ENCODE data around the gene PRTG.
"Not testable (repeated sequence)": the region's sequence is repeated elsewhere in the genome, so short reads cannot be mapped to it uniquely, and the experiment has no call there.

PRTG gene

DNA sequence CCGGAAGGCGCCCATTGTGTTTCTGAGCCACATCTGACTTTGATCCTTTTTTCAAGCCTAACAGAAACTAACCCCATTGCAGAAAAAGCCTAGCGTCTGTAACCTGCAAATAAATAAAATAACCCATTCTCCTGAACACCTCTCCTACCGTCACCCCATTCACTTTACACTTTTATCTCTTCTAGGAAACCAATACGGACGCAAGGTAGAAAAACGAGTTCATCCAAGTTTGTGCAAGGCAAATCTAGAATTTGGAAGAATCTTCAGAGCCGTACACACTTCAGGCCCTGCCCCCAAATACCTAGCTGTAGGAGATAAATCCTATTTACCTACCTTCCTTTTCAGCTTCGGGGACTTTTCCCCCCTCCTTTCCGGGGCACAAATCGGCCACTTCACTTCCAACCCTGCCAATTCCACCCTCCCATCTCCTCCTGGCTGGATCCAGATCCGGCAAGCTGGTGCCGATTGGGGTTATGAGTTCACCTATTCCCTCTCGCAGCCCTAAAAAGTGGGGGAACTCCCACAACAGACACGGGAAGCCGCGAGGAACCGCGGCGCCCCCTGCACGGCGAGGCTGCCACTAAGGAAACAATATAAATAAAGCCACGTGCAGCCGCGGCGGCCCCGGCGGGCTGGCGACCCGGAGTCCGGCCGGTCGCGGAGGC, 987 bp downstream of the PRTG start:
- no peak for DNase-seq

DNA sequence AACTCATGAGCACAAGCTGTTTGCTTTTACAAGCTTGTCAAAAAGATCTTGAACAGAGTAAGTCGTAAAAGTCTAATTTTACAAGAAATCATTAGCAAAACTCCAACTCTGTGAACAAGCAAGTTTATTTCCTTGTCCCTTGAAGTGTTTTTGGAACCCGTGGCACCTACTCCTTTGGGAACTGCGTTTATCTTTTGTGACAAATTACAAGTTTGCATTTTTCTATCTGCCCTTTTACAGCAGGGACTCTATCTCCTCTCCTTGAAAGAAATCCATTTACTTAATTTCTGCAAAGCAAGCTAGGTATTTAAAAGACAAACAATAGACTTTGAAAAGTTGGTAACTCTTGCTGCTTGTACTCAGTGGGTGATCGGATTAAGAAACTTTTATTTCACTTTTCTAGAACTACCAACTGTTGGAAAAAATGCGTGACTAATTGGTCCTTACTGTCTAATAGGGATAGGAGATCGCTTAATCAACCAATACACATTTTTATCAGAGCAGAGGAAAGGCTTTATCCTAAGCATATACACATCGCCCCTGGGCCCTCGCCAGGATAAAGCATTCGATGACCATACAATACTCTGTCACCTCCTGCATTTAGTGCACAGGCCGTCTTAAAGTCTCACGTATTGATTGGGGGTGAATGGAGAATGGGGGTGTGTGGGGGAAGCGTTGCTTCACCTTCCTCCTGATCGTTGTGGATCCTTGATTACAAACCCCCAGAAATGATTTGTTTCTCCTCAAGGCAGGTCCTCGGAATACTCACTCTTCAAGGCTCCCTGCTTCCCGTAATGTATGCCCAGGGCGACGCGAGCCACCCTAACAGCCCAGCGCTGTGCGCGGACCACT, 1.7 kb downstream of the PRTG start:
- no peak for DNase-seq

DNA sequence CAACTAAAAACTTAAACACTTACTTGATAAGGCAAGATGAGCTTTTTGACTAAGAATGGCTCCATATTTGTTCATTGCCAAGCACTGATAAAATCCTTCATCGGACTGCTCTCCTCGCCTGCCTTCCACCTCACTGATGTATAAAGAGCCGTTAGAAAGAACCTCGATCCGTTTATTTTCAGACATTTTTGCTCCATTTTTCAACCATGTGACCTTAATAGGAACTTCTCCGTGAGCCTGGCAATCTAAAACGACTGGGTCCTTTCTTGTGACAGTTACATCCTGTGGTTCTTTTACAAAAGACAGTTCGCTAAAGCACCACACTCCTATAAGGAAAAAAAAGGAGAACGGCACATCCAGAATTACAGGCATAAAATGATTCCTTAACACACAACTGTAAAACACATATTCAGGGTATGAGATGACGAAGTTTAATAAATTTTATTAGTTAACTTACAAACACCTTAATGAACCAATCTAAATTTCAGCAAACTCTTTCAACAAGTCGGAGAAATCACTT, 2.5 kb downstream of the PRTG start:
- no peak for DNase-seq

DNA sequence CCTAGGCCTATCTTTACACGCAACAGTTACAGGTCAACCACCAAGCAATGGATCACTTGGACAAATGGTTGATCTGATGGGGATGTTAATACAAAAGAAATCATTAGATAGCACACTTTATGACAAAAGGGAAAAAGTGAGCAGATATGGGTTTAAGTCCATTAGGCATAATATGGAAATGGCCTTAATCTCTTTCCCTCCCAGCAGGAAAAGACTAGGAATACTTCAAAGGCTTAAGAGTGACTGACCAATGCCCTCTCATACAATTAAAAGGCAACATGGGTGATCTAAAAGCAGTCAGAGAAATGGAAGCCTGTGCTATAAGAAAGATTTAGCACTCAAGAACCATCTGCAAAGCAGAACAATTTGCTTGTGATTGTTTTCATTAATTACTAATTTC, 3.3 kb downstream of the PRTG start:
- no peak for DNase-seq

DNA sequence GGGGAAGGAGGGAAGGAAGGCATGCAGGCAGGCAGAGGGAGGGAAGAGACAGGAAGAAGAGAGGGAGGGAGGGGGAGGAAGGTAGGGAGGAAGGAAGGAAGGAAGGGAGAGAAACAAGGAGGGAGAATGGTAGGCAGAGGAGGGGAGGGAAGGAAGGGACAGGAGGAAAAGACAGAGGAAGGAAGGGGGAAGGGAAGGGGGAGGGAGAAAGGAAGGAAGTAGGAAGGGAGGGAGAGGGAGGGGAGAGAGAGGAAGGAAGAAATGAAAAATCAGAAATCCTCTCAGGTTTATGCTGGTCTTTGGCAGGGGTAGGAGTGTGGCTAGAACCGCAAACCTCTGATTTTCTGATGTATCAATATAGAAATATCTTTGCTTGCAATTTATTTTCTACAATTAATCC, 4.2 kb downstream of the PRTG start:
- no peak for DNase-seq

DNA sequence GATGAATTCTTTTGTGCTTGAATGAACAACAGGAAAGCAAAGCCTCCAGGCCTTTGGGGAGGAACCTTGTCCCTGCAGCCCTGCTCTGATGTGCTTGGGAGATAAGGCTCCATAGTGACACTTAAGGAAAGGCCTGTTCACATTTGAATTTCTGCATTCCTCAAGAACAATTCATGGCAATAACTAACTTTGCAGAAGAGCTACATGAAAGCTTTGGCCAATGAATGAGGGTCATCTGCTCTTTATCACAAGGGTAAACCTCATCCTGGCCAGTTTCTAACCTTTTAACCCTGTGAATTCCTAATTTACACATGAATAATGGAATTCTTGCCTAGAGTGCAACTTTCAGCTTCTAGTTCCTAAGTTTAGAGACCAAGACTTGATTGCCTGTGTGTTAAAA, 5.6 kb downstream of the PRTG start:
- no peak for DNase-seq

DNA sequence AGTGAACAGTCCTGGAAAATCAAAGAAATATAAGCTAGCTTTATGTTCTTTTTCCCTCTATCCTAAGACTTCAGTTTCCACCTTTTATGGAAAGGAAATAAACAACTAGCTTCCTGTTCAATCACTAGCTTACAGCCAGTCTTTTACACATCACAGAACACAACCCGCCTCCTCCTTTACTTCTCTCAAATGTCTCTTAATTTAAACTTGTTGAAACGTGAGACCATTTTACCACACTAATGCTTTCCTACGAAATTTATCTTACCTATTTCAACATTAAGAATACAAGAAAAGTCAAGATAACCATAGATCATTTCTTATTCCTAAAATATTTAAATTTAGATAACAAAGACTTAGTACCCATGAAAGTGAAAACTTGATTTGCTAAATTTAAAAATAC, 6.2 kb downstream of the PRTG start:
- DNase-seq = no peak

DNA sequence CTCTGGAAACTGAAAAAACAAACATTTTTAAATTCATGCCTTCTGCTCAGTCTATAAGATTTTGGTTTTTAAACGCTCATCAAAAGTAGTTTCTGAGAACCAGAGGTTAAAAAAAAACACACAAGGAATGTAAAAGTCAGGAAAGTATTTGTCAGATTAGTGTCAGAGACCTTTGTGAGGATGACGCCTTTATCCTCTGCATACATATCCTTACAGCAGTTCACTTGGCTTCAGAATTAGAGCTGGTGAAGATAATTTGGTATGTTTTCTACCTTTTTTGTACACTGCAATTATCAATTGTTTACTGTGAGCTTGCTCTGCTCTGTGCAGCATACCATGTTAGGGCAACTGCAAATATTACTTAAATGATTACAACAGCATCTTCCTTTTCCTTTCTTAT, 8.3 kb downstream of the PRTG start:
- DNase-seq = no peak

DNA sequence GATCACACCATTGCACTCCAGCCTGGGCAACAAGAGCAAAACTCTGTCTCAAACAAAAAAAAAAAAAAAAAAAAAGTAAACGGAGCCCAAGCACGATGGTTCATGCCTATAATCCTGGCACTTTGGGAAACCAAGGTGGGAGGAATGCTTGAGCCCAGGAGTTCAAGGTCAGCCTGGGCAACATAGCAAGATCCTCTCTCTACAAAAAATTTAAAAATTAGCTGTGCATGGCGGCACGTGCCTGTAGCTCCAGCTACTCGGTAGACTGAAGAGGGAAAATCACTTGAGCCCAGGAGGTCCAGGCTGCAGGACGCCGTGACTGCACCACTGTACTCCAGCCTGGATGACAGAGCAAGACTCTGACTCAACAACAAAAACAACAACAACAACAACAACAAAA, 9.5 kb downstream of the PRTG start:
- DNase-seq = not testable (repeated sequence)

DNA sequence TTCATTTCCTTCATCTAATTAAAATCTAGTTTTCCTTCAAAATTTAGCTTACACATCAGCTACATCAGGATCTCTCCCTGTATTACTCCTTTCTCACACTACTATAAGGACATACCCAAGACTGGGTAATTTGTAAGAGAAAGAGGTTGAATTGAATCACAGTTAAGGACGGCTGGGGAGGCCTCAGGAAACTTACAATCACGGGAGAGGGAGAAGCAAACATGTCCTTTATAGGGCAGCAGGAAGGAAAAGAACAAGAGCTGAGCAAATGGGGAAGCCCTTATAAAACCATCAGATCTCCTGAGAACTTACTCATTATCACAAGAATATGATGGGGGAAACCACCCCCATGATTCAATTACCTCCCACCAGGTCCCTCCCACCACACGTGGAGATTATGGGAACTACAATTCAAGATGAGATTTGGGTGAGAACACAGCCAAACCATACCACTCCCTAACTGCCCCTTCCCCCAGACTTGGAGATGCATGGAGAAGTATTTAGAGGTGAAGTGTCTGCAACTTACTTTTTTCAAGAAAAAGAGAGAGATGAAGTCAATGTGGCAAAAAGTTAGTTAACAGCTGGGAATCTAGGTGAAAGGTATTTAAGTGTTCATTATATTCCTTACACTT, 21.3 kb downstream of the PRTG start:
- no peak for DNase-seq

DNA sequence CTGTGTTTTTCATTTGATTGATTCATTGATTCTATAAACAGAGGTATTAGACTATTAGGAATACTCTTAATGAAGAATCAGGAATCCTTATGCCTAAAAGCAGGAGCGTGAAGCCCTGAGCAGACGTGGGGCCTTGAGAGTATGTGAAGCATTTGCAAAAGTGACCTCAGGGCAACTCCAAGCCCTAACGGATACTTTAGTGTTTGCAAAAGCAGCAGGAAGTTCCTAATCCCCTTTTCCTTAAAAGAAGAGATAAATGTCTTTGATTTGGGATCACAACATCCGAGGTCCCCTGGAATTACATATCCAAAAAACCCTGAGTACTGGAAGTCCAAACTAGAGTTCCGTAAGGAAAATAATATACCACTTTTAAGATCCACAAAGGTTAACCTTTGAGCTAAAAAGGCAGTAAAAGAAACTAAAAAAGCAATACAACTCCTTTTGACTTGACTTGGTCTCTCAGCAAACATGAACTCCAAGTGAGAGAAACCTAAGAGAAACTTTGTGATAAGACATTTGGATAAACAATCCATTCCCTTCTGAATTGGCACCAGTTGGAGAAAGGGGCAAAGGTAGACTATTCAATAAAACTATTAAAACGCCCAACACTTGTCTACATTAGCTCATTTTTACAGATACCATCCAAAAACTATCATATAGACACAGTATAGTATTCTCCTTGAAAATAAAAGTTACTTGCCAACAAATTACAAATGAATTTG, 27.4 kb downstream of the PRTG start:
- no peak for DNase-seq

DNA sequence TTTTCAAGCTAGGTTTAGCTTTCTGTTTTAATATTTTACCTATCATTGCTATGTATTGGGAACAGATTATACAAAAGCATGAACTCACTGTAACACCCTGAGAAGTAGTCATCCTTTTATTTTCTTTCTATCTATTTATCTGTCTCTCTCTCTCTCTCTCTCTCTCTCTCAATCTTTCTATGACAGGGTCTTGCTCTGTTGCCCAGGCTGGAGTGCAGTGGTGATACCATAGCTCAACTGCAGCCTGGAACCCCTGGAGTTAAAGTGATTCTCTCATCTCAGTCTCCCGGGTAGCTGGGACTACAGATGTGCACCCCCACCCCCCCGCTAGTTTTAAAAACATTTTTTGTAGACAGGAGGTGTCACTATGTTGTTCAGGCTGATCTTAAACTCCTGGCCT, 28.9 kb downstream of the PRTG start:
- DNase-seq = no peak

DNA sequence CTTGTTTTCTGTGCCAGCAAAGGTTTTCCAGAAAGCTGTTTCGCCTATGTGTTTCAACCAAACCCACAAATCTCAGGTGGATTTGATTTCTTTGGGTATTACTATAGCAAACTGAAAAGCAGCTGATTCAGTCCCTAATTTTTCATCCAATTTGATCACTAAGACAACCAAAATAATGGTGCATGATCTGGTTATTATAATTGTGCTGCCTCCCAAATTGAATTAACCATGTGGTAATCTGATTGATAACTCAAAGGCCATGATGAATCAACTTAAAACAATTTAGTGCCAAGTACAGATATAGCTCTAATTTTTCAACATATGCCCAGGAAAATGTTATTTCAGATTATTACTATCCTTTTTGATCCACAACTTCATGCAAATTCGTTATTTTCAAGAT, 30.6 kb downstream of the PRTG start:
- no peak for DNase-seq

DNA sequence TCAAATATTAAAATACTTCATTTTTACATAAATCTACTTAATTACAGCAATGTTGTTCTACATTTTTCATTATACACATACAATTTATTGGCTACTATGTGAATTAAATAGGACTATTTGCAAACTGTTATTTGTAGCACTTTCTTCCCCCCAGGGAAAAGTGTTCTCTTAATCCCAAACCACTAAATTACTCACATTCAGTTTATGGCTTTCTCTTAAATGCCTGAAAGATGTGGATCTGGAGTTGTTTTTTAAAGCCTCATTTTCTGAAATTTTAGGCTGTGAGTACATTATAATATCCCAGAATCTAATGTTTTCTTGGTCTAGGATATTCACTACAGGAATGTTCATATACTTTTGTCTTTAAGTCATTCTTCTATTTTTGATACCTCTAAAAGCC, 32.7 kb downstream of the PRTG start:
- DNase-seq = no peak

DNA sequence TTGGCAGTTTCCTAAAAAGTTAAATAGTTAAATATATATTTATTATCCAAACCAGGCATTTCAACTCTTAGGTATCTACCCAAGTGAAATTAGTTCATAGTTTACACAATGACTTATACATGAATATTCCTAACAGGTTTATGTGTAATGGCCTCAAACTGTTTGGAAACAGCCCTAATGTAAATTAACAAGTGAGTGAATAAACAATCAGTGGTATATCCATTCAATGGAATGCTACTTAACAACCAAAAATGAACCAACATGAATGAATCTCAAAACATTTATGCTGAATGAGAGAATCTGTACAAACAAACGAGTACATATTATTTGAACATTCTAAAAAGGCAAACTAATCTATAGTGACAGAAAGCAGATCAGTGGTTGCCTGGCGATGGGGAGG, 33.5 kb downstream of the PRTG start:
- DNase-seq = no peak

DNA sequence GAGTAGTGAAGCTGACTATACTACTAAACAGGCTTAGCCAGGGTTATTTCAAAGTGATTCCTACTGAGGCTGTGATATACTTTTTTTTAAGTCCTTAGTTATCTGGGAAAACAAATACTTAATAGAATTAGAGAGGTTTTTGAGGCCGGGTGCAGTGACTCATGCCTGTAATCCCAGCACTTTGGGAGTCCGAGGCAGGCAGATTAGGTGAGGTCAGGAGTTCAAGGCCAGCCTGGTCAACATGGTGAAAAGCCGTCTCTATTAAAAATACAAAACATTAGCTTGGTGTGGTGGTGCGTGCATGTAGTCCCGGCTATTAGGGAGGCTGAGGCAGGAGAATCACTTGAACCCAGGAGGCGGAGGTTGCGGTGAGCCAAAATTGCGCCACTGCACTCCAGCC, 34.2 kb downstream of the PRTG start:
- no peak for DNase-seq

DNA sequence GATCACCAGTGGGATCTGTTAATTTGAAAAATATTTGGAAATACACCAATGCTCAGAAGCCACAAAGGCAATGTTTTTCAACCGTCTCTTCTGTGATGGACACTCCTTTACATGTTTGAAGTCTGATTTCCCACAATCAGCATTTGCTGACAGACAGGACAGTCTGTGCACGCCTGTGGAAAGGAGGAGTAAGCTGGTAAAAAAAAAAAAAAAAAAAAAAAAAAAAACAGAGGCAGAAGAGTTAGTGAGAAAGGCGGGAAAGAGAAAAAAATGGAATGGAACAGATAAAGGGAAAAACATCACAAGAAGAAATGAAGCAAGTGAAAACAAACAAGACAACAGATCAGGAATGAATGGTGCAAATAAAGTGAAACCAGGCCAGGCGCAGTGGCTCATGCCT, 35.0 kb downstream of the PRTG start:
- DNase-seq = no peak

DNA sequence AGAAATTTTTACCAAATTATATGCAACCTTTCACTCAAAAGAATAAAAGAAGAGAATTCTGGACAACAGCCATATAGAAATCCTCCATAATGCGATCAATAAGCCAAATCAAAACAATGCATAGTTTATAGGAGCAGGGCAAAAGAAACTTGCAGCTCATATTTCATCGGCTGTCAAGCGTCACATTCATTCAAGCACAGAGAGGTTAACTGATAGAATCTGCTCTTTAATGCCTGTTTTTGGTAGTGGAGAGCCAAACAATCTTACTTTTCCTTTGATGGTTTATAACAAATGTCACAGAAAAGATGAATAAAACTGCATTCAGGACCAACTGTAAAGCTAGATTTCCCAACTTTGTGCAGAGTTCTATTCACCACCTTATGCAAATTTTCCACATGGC, 35.4 kb downstream of the PRTG start:
- no peak for DNase-seq

DNA sequence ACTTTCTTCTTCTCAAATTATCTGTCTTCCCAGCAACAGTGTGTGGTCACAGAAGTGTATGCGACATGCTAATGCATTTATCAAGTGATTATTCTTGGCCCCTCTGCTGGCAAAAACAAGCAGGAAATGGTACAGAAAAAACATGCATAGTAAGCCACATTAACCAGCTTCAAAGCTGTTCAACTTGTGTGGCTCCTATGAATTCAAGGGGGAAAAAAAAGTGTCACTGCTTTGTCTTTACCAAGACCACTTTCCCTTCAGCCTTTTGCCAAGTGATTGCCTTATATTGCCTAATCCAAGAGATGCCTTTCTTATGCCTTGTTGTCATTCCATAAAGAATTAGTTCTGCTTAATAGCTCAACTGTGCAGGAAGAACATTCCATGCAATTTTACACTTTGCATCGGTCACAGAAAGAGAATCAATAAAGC, 39.1 kb downstream of the PRTG start:
- no peak for DNase-seq

DNA sequence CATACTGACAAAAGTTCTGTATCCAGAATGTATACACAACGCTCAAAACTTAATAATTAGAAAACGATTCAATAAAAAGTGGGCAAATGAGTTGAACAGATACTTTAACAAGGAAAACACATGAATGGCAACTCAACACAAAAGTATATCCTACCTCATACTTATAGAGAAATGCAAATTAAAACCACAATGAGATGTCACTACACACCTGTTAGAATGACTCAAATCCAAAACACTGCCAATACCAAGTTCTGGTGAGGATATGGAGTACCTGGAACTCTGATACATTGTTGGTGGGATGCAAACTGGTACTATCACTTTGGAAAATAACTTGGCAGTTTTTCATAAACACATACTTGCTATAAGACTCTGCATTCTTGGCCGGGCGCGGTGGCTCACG, 42.1 kb downstream of the PRTG start:
- no peak for DNase-seq

DNA sequence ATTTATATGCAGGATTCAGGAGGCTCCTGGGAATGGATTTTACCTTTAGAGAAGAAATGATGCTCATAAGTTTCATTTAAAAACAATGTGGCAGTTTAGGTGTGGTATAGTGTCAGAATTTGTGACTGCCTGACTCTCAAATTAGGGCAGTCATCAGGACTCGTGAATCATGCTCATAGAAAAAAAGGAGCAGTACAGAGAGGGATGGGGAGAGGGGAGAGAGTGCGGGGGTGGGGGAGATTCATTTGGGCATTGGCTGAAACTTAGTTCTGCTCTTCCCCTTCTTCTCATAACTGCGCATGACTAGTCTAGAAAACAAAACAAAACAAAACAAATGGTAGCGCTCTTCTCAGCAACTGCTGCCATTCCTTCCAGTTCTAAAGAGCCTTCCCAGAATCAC, 44.3 kb downstream of the PRTG start:
- DNase-seq = no peak

DNA sequence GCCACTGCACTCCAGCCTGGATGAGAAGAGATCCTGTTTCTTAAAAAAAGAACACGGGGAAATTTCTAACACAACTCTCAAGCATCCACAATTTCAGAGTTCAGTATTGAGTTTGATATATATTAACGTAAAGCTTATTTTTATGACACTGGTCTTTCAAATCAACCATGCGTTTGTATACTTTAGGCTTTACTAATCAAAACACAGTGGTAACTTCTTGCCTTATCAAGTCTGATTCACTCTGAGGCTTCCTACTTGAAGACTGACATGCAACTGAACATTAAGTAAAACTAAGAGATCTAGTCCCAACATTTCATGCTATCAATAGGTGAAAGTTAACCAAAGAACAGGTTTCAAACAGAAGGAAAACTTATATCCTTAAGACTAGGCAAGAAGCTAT, 46.7 kb downstream of the PRTG start:
- DNase-seq = no peak

DNA sequence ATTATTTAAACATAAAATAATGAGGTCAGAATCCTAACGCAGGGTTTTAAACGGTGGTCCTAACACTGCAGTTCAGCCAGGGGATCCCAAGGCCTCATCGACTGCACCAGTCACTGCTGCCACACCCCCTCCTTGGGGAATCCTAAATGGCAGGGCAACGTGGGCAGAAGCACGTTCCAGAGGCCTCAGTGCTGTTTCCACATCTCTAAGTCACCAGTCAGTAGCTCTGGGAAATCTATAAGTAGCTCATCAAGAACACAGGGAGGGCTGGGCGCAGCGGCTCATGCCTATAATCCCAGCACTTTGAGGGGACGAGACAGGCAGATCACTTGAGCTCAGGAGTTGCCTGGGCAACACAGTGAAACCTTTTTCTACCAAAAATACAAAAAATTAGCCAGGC, 47.5 kb downstream of the PRTG start:
- DNase-seq = no peak

All from GOT3 (cell line).